Putamen (tissue), 1 donor: Measurements from ENCODE around the gene FOXP2.
"Not testable (repeated sequence)": the region's sequence is repeated elsewhere in the genome, so short reads cannot be mapped to it uniquely, and the experiment has no call there.

Experiments used
- DNase-seq: peaks from one replicate; pipeline ENCODE4 v3.0.0-alpha.2; 2016; ENCODE audit warnings: low spot score

The FOXP2 gene

GRCh38 chr7:114414156-114415063, at the start of gene FOXP2:
Gene FOXP2 (plus strand): TSS chr7:114414815. CDS start chr7:114426512, 11,697 bp downstream.
- no peak for DNase-seq

DNA sequence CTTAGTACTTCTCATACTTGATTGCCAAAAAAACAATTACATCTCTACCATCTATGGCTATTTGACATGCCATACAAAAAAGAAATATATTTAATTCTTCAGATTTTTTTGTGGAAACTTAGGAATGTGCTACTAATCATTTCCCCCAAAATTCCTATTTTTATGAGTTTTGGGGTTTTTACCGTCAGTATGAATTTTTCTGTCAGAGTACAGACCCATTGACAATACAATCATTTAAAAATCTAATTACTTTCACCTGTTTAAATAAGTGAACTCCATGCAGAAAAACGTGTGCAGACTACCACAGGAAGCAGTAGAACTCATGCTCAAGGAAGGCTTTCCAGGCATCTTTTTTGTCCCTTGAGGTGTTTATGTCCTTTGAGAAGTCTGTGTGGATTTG, 48.8 kb upstream of the FOXP2 start:
- DNase-seq, result no peak

GRCh38 chr7:114368492-114368891, 46.1 kb upstream of the FOXP2 start:
- DNase-seq, result no peak

DNA sequence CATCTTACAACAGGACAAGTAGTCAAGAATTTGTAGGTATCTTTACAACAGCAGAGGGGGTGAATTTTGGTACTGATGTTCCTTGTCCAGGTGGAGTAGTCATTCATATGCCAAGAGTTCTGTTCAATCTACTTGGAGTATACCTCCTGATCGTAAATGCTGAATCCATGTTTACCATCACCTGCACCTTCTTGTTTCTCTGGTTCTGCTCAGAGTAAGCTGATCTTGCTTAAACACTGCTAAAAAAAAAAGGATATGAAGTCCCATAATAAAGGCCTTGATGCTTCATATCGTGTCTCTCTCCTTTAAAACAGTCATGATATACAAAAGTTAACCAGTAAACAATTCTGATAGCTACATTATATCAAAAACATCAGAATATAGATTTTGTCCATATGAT, 45.3 kb upstream of the FOXP2 start:
- DNase-seq, result no peak

- no peak for DNase-seq
Observed at GRCh38 chr7:114372619-114373018, 42.0 kb upstream of the FOXP2 start.

GRCh38 chr7:114375907-114376306, 38.7 kb upstream of the FOXP2 start:
- DNase-seq, result no peak

DNA sequence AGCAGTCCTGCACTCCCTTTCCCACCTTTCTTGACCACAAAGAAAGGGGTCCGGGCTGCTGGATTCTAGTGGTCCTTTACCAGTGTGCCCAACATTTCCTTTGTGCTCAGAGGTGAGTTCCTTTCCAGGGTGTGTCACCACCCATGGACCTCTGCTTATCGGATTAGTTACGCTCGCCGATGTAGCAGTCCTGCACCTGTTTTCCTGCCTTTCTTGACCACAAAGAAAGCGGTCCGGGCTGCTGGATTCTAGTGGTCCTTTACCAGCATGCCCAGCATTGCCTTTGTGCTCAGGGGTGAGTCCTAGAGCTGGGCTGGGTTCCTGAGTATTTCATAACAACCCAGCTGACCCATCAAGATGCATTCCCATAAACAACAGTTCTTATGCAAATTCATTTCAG, 30.7 kb upstream of the FOXP2 start:
- not testable (repeated sequence) for DNase-seq

GRCh38 chr7:114384346-114384745, 30.3 kb upstream of the FOXP2 start:
- DNase-seq, result not testable (repeated sequence)

- DNase-seq, result no peak
Observed at GRCh38 chr7:114388021-114388420, 26.6 kb upstream of the FOXP2 start.

DNA sequence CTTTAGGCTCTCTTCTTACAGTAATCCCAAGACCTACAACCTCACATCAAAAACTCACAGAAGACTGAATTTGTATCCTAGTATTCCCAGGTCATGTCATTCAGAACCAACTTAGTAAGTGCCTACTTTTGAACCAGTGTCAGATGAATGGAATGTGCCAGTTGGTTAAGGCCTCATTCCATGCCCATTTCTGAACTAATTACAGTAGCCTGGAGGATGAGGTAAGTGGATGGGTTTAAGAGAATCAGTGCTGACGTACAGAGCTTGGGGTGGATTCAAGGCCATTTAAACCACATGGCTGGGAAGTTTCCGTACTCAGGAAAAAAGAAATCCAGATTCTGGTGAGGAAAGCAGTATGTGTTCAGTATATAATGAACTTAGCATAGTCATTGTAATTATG, 21.9 kb upstream of the FOXP2 start:
- no peak for DNase-seq

GRCh38 chr7:114402876-114403635, 11.6 kb upstream of the FOXP2 start:
- DNase-seq, result no peak

DNA sequence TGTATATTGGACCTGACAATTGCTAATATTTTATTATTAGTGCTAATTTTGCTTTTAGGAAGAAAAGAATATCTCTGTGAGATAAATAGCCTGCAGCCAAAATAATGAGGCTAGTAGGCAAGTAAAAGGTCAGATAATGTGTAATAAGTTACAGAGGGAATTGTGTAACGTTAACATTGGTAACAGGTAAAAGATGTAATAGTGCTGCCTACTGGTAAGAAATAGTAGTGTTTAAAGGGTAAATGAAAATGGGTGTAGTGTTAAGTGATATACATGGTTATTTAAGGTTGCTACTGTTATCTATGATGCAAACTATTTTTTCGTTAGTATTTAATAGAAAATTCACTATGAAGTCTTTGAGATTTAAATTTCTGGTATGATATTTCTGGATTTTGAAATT, 9.2 kb upstream of the FOXP2 start:
- no peak for DNase-seq

GRCh38 chr7:114409750-114410149, 4.9 kb upstream of the FOXP2 start:
- no peak for DNase-seq

DNA sequence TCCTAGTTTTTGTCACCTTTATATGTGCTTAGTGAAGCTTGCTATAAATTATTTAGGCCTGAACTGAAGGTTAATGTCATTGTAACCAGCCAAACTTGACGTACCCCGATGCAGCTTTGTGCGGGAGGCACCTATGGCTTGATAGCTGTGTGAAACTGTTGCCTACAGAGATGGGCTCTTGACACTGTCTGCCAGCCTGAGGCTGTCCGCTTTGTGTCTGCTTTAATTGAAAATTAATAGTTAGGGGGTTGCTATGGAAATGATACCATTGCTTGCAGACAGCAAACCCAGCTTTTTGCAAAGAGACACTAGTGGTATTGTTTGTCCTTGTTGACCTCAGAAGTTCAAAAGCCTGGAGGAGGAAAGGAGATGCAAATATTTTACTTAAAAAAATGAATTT, 2.1 kb upstream of the FOXP2 start:
- no peak for DNase-seq

- no peak for DNase-seq
Observed at GRCh38 chr7:114413761-114414155, 857 bp upstream of the FOXP2 start.

DNA sequence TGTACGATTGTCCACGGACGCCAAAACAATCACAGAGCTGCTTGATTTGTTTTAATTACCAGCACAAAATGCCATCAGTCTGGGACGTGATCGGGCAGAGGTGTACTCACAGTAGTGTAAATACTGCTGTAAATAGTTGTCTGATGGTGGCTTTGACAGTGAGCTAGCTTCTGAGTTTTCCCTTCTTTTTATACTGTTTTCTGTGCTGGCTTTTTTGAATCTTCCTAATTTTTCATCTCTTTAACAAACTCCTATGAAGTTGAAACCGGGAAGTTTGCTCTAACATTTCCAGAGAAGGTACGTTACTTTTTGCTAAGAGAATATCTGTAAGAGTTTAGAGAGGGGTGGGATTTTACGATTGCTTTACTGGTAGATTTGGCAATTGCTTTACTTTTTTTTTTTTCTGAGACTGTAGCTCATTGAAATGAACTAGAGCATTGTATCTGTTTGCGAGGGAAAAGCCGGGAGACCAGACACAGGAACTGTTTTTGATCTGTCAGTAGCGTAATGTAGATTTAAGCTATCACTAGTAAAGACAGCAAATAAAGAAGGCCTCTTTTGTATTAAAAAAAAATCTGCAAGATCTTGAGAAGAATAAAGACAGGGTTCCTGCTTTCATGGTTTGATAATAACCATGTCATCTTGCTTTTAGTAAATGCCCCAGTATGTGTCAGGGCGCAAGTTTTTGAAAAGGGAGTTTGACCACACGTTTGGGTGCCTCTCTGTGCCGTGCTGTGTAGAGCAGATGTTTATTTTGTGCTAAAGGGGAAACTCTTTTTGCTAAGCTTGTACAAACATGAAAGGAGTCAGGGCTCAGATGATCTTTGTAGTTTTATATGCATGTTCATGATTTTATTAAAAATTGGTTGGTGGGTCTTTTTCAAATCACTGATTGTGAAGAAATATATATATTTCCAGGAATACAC, 712 bp downstream of the FOXP2 start:
- DNase-seq, result no peak

- no peak for DNase-seq
Observed at GRCh38 chr7:114416129-114416990, 1.7 kb downstream of the FOXP2 start.

GRCh38 chr7:114417290-114417689, 2.7 kb downstream of the FOXP2 start:
- no peak for DNase-seq

DNA sequence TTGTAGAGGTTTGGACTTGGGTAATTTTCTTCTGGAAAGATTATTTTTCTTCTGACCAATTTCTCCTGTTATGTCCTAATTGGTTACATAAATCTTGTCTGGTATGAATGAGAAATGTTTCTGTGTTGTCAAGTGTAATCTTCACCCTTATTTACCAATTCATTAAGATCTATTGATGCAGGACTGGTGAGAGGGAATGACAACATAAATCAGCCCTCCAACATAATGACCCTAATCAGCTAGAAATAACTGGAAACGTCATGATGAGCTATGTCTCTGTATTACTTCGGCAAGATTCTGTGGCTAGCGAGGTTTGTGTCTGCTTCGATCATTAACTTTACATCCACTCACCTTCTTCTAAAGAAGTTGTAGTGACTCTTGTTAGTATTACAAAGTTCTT, 3.5 kb downstream of the FOXP2 start:
- DNase-seq, result no peak

- no peak for DNase-seq
Observed at GRCh38 chr7:114419441-114420272, 5.0 kb downstream of the FOXP2 start.
